Panc1 (cell line): ENCODE results near the gene EMILIN3. TPM values are rescaled to one million over a fixed set of nuclear protein-coding genes. Genes with fewer than 3 reads are reported as not detected.

Experiments
- ATAC-seq: fragments of 200-7000 bp; cut with Tn5 transposase; 2 replicates; pipeline ENCODE4 v1.9.1; 2020; ENCODE audit warnings: mild to moderate bottlenecking, moderate library complexity
- BruUV-seq: library from RNA; stranded (reverse); fragments of 400-500 nt; replicated peaks from 2 replicates; lab custom pipeline; 2021; lab: Mats Ljungman, UMichigan
- CTCF ChIA-PET: fragments of 300-600 bp; sonication (Branson Sonifier 250); formaldehyde crosslinking; loops from one replicate; lab custom pipeline; 2022; ENCODE audit warnings: antibody characterized with exemption; lab: Charles Lee
- POLR2A ChIA-PET: fragments of 300-600 bp; sonication (Branson Sonifier 250); formaldehyde crosslinking; loops from one replicate; lab custom pipeline; 2022; ENCODE audit warnings: antibody characterized with exemption; lab: Charles Lee
- DNase-seq: peaks from one replicate; pipeline ENCODE4 v3.0.0-alpha.2; 2010; ENCODE audit warnings: low read depth, low spot score
- H3K27ac ChIP-seq: 2 replicates; pipeline ENCODE4 v1.5.1; 2011; ENCODE audit warnings: mild to moderate bottlenecking, low read length, inconsistent platforms
- H3K27me3 ChIP-seq: fragments of 200-500 bp; sonication (Bioruptor generic); 2 replicates; pipeline ENCODE4 v1.6.0; 2014; ENCODE audit warnings: low read length, inconsistent platforms; ENCODE audit not compliant: control insufficient read depth, insufficient read depth
- H3K36me3 ChIP-seq: fragments of 200-500 bp; sonication (Bioruptor generic); 2 replicates; pipeline ENCODE4 v1.5.1; 2014; ENCODE audit warnings: inconsistent platforms, mild to moderate bottlenecking, low read length, moderate library complexity; ENCODE audit not compliant: control insufficient read depth, insufficient read depth
- H3K4me1 ChIP-seq: 2 replicates; pipeline ENCODE4 v1.5.1; 2011; ENCODE audit warnings: inconsistent platforms, mild to moderate bottlenecking, low read length, moderate library complexity; ENCODE audit not compliant: control insufficient read depth, insufficient read depth
- H3K4me3 ChIP-seq, 2 experiments: 2 replicates each; pipeline ENCODE4 v1.5.1; 2011 to 2012; ENCODE audit warnings: low read depth in 2 of 2, low read length in 2 of 2, mild to moderate bottlenecking in 2 of 2, inconsistent platforms in 1 of 2, moderate library complexity in 1 of 2
- H3K9me3 ChIP-seq: fragments of 200-500 bp; sonication (Bioruptor generic); 2 replicates; pipeline ENCODE4 v1.5.1; 2014; ENCODE audit warnings: low read depth, mild to moderate bottlenecking, inconsistent platforms, low read length, moderate library complexity; ENCODE audit not compliant: control insufficient read depth, insufficient read depth
- POLR2AphosphoS5 ChIP-seq: IDR thresholded peaks from 2 replicates; pipeline ENCODE4 v1.6.1; 2012; ENCODE audit warnings: mild to moderate bottlenecking, low read depth, low read length, moderate library complexity
- REST ChIP-seq, 2 experiments: IDR thresholded peaks; 2 replicates each; pipeline ENCODE4 v1.6.1; 2011 to 2012; ENCODE audit warnings: low read depth in 2 of 2, control low read depth in 1 of 2, low read length in 1 of 2, mild to moderate bottlenecking in 1 of 2, moderate library complexity in 1 of 2; ENCODE audit not compliant: insufficient read depth in 1 of 2
- SIN3A ChIP-seq: IDR thresholded peaks from 2 replicates; pipeline ENCODE4 v1.6.1; 2012; ENCODE audit warnings: low read depth, mild to moderate bottlenecking, low read length, moderate library complexity, borderline replicate concordance; ENCODE audit not compliant: insufficient read depth
- TCF7L2 ChIP-seq: IDR thresholded peaks from 2 replicates; pipeline ENCODE4 v1.6.1; 2011; ENCODE audit warnings: mild to moderate bottlenecking, low read depth, low read length, inconsistent platforms
- in situ Hi-C: cut with HindIII; loops from 2 replicates; pipeline ENCODE4 v1.10.0; 2016; ENCODE audit warnings: low sequenced_read_pairs, low pct_unique_long_range_greater_than_20kb
- intact Hi-C: fragments of 100-400 bp; cut with micrococcal nuclease; formaldehyde crosslinking; loops from one replicate; pipeline ENCODE4 v1.10.0; 2022; ENCODE audit not compliant: unreplicated experiment
- total RNA-seq: library from RNA; stranded (reverse); gene quantifications from one replicate; pipeline ENCODE4 v1.2.1, GENCODE V29; 2021; ENCODE audit not compliant: unreplicated experiment
- TF ChIP-seq, protein P1 (sequence below): fragments of 450-650 bp; IDR thresholded peaks from 2 replicates; pipeline ENCODE4 v1.5.1; 2017; ENCODE audit warnings: mild to moderate bottlenecking

The EMILIN3 gene
- total RNA-seq, 1 experiment from 2014 or later, result 0.54 TPM

- in situ Hi-C loops (no loop called here), intact Hi-C loops (no loop called here)
- no TSS peak for BruUV-seq
- no peak for ATAC-seq
- no peaks in the 10 kb centered on the region for H3K36me3 ChIP-seq
- DNase-seq, result no peak
- H3K9me3 ChIP-seq, result no peaks in the 10 kb centered on the region
- no peaks in the 10 kb centered on the region for H3K27me3 ChIP-seq
- ChIA-PET POLR2A (no interaction called here), CTCF (no interaction called here)
- no peak overlapping the region for H3K4me3 ChIP-seq
- TF ChIP-seq SIN3A (no peak), REST (IDR thresholded peaks at IDR 0.05; ENCODE audit: insufficient read depth in 1 of 2, low read depth in 2 of 2, low read length in 1 of 2) (no peak), TCF7L2 (no peak), POLR2AphosphoS5 (no peak)
- TF ChIP-seq, protein P1, sequence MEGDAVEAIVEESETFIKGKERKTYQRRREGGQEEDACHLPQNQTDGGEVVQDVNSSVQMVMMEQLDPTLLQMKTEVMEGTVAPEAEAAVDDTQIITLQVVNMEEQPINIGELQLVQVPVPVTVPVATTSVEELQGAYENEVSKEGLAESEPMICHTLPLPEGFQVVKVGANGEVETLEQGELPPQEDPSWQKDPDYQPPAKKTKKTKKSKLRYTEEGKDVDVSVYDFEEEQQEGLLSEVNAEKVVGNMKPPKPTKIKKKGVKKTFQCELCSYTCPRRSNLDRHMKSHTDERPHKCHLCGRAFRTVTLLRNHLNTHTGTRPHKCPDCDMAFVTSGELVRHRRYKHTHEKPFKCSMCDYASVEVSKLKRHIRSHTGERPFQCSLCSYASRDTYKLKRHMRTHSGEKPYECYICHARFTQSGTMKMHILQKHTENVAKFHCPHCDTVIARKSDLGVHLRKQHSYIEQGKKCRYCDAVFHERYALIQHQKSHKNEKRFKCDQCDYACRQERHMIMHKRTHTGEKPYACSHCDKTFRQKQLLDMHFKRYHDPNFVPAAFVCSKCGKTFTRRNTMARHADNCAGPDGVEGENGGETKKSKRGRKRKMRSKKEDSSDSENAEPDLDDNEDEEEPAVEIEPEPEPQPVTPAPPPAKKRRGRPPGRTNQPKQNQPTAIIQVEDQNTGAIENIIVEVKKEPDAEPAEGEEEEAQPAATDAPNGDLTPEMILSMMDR, result no peak
- H3K4me1 ChIP-seq, result peaks cover 11% of the 10 kb centered on the region
- H3K27ac ChIP-seq, result no peak overlapping the region
Observed at GRCh38 chr20:41392295-41392694, 25.7 kb upstream of the EMILIN3 start.

GRCh38 chr20:41391587-41392001 lies 25.0 kb upstream of the EMILIN3 start:
- intact Hi-C loops (no loop called here), in situ Hi-C loops (no loop called here)
- H3K9me3 ChIP-seq, result no peaks in the 10 kb centered on the region
- H3K4me3 ChIP-seq, result no peak overlapping the region
- ChIA-PET POLR2A (no interaction called here), CTCF (no interaction called here)
- no peak for ATAC-seq
- no peak overlapping the region for H3K27ac ChIP-seq
- H3K27me3 ChIP-seq, result no peaks in the 10 kb centered on the region
- no TSS peak for BruUV-seq
- DNase-seq, result no peak
- no peaks in the 10 kb centered on the region for H3K36me3 ChIP-seq
- peaks cover 11% of the 10 kb centered on the region for H3K4me1 ChIP-seq
- TF ChIP-seq POLR2AphosphoS5 (no peak), TCF7L2 (no peak), SIN3A (no peak), REST (IDR thresholded peaks at IDR 0.05; ENCODE audit: insufficient read depth in 1 of 2, low read depth in 2 of 2, low read length in 1 of 2) (no peak)
